ENCODE data around the gene GYS2. TPM values are rescaled to one million over a fixed set of nuclear protein-coding genes. Genes with fewer than 3 reads are reported as not detected.
A peak's percentile ranks its signal among the peaks of the same experiment; 100 is the strongest.
"Not testable (repeated sequence)": the region's sequence is repeated elsewhere in the genome, so short reads cannot be mapped to it uniquely, and the experiment has no call there.

The GYS2 gene
- total and polyA plus RNA-seq, 4 experiments from 2014 or later: 0.11 to 0.32 TPM; not detected in 2

DNA sequence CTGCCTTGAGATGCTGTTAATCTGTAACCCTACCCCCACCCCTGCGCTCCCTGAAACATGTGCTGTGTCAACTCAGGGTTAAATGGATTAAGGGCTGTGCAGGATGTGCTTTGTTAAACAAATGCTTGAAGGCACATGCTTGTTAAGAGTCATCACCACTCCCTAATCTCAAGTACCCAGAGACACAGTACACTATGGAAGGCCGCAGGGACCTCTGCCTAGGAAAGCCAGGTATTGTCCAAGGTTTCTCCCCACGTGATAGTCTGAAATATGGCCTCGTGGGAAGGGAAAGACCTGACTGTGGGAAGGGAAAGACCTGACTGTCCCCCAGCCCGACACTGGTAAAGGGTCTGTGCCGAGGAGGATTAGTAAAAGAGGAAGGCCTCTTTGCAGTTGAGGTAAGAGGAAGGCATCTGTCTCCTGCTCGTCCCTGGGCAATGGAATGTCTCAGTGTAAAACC, 40.4 kb upstream of the GYS2 start:
- H3K27ac ChIP-seq (ENCODE audit: low read depth, low read length); H3K27me3 Mint-ChIP-seq; H3K4me3 ChIP-seq (ENCODE audit: low read length in 2 of 2); DNase-seq; intact Hi-C loops (cut with micrococcal nuclease); H3K27me3 ChIP-seq (ENCODE audit: insufficient read depth, low read length); H3K9me3 ChIP-seq (ENCODE audit: control insufficient read depth in 1 of 2, low read length in 2 of 2); H3K9me3 Mint-ChIP-seq: not testable (repeated sequence)
- Histone ChIP-seq H3K4me1 (ENCODE audit: insufficient read depth, low read length) (peaks cover 86% of the 10 kb centered on the region), H3K36me3 (ENCODE audit: insufficient read depth, low read length) (peaks cover 67% of the 10 kb centered on the region)
- ChIA-PET POLR2A (ENCODE audit: partially characterized antibody) (interaction anchor here (1.6 to 15.3 kb wide), 2 partner anchors 8 to 34 kb away, joined by 5 to 200 read pairs; partner anchors contain the start of gene LDHB), CTCF (ENCODE audit: partially characterized antibody) (interaction anchor here (1.0 to 2.9 kb wide), 2 partner anchors 12 to 35 kb away, joined by 6 to 14 read pairs; partner anchors contain the start of gene LDHB)
- Mint-ChIP-seq H3K4me1 (peaks cover 53 to 94% (median 82%) of the 10 kb centered on the region in 4 donors), H3K36me3 (peaks cover 86 to 93% of the 10 kb centered on the region in 2 donors), H3K4me3 (peak overlapping the region in 5 of 8 donors; percentile 2 to 69 (median 15)), H3K27ac (peak overlapping the region in 6 of 7 donors; percentile 25 to 86 (median 74))

DNA sequence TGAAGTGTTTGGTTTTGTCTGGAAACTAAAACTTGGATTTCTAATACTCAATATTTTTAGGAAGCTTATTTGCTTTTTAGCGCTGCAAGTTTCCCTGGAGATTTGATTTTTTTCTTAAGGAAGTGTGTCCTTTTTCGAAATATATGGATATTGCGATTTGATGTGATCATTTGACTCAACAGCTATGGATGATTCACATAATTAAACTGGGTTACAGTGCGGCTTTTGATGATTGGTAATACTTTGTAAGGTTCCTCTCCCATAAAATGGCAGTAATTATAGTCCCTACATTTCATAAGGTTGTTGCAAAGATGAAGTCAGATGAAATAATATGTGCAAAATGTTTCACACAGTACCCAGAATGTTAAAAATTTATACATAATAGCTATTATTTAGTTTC, 39.9 kb upstream of the GYS2 start:
- Histone ChIP-seq H3K27me3 (ENCODE audit: insufficient read depth, low read length) (no peaks in the 10 kb centered on the region), H3K4me1 (ENCODE audit: insufficient read depth, low read length) (peaks cover 85% of the 10 kb centered on the region), H3K27ac (ENCODE audit: low read depth, low read length) (no peak overlapping the region), H3K9me3 (ENCODE audit: control insufficient read depth in 1 of 2, low read length in 2 of 2) (no peaks in the 10 kb centered on the region), H3K4me3 (ENCODE audit: low read length in 2 of 2) (no peak overlapping the region), H3K36me3 (ENCODE audit: insufficient read depth, low read length) (peaks cover 70% of the 10 kb centered on the region)
- no peaks in the 10 kb centered on the region for H3K9me3 Mint-ChIP-seq
- intact Hi-C loops (cut with micrococcal nuclease): loop anchor here (1.0 to 5.0 kb wide), 2 partner anchors 10 to 33 kb away; no protein-coding TSS in a partner anchor
- POLR2A ChIA-PET (ENCODE audit: partially characterized antibody): interaction anchor here (1.6 to 15.3 kb wide), 2 partner anchors 8 to 34 kb away, joined by 5 to 200 read pairs; partner anchors contain the start of gene LDHB
- H3K27ac Mint-ChIP-seq: peak overlapping the region in 3 of 7 donors; percentile 25 to 57 (median 35)
- peaks cover 54 to 92% (median 79%) of the 10 kb centered on the region in 4 donors for H3K4me1 Mint-ChIP-seq
- no peaks in the 10 kb centered on the region for H3K27me3 Mint-ChIP-seq
- no peak for DNase-seq
- CTCF ChIA-PET (ENCODE audit: partially characterized antibody): interaction anchor here (0.6 to 2.9 kb wide), 4 partner anchors 13 to 35 kb away, joined by 3 to 14 read pairs (median 5); partner anchors contain the start of gene LDHB
- peaks cover 83 to 90% of the 10 kb centered on the region in 2 donors for H3K36me3 Mint-ChIP-seq
- H3K4me3 Mint-ChIP-seq: peak overlapping the region in 1 of 8 donors; percentile 31

DNA sequence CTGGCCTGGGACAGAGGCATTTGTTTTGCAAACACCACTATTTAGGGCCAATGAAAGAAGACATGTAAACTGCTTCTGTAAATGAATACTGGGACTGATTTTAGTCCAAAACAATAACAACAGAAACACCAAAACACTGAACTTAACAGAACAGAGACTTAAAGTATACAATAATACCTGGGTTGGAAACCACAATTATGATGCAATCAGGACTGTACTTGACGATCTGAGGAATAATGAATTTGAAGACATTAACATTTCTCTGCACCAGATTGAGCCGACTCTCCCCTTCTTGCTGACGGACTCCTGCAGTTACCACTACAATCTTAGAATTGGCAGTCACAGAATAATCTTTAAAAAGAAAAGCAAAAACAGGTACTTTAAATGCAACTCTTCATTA, 39.1 kb upstream of the GYS2 start:
- Histone ChIP-seq H3K4me3 (ENCODE audit: low read length in 2 of 2) (no peak overlapping the region), H3K27ac (ENCODE audit: low read depth, low read length) (peak overlapping the region; percentile 13), H3K9me3 (ENCODE audit: control insufficient read depth in 1 of 2, low read length in 2 of 2) (no peaks in the 10 kb centered on the region), H3K27me3 (ENCODE audit: insufficient read depth, low read length) (no peaks in the 10 kb centered on the region), H3K36me3 (ENCODE audit: insufficient read depth, low read length) (peaks cover 67% of the 10 kb centered on the region), H3K4me1 (ENCODE audit: insufficient read depth, low read length) (peaks cover 85% of the 10 kb centered on the region)
- intact Hi-C loops (cut with micrococcal nuclease): loop anchor here (1.0 to 5.0 kb wide), 2 partner anchors 11 to 34 kb away; no protein-coding TSS in a partner anchor
- peak overlapping the region; percentile 34 to 93 (median 76) for H3K27ac Mint-ChIP-seq
- DNase-seq: no peak
- CTCF ChIA-PET (ENCODE audit: partially characterized antibody): interaction anchor here (0.6 to 2.9 kb wide), 8 partner anchors 8 to 36 kb away, joined by 3 to 14 read pairs (median 4); partner anchors contain the start of gene LDHB
- peaks cover 56 to 92% (median 81%) of the 10 kb centered on the region in 4 donors for H3K4me1 Mint-ChIP-seq
- no peaks in the 10 kb centered on the region for H3K27me3 Mint-ChIP-seq
- peak overlapping the region in 5 of 8 donors; percentile 3 to 74 (median 36) for H3K4me3 Mint-ChIP-seq
- POLR2A ChIA-PET (ENCODE audit: partially characterized antibody): interaction anchor here (1.3 to 15.3 kb wide), 4 partner anchors 9 to 42 kb away, joined by 3 to 200 read pairs (median 4); partner anchors contain the start of gene LDHB
- peaks cover 85 to 90% of the 10 kb centered on the region in 2 donors for H3K36me3 Mint-ChIP-seq
- H3K9me3 Mint-ChIP-seq: no peaks in the 10 kb centered on the region

DNA sequence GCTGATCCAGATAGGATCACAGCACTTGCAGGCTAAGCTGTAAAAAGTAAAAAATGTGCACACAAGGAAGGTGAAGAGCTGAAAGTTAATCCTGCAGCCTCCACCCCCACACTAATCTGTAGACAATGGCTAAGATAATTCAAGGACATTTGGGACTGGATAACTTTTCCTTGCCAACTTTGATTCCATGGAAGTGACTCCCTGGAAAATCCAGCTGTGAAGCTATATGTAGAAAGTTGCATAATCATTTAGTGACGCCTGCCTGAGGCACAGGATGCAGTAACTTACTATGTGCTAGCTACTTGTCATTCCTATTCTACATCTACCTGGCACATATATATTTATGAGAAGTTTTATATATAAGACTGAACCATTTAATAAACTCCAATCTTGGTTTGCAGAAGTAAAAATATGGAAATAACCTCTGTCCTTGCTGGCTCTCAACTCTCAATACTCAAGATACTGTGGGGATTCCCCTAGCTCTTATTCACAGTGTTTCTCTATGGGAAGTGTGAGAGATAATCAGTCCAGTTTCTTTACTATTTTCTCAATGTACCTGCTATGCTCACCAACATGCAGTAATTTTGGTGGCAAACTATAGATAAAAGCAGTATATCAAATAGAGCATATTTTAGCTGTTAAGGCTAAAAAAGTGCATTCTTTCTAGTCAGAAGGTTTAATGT, 38.2 kb upstream of the GYS2 start:
- Histone ChIP-seq H3K4me3 (ENCODE audit: low read length in 2 of 2) (no peak overlapping the region), H3K36me3 (ENCODE audit: insufficient read depth, low read length) (peaks cover 62% of the 10 kb centered on the region), H3K27me3 (ENCODE audit: insufficient read depth, low read length) (no peaks in the 10 kb centered on the region), H3K4me1 (ENCODE audit: insufficient read depth, low read length) (peaks cover 85% of the 10 kb centered on the region), H3K27ac (ENCODE audit: low read depth, low read length) (no peak overlapping the region), H3K9me3 (ENCODE audit: control insufficient read depth in 1 of 2, low read length in 2 of 2) (no peaks in the 10 kb centered on the region)
- H3K9me3 Mint-ChIP-seq: no peaks in the 10 kb centered on the region
- CTCF ChIA-PET (ENCODE audit: partially characterized antibody): interaction anchor here (0.6 to 2.9 kb wide), 8 partner anchors 9 to 46 kb away, joined by 3 to 14 read pairs (median 3); partner anchors contain the start of gene LDHB
- intact Hi-C loops (cut with micrococcal nuclease): loop anchor here (5.0 kb wide), 1 partner anchor 34 kb away; no protein-coding TSS in a partner anchor
- POLR2A ChIA-PET (ENCODE audit: partially characterized antibody): interaction anchor here (0.5 to 15.3 kb wide), 6 partner anchors 9 to 517 kb away, joined by 3 to 200 read pairs (median 3); partner anchors contain the start of gene LDHB
- DNase-seq: no peak
- peak overlapping the region in 7 of 8 donors; percentile 25 to 49 (median 36) for H3K4me3 Mint-ChIP-seq
- peaks cover 55 to 92% (median 75%) of the 10 kb centered on the region in 4 donors for H3K4me1 Mint-ChIP-seq
- no peaks in the 10 kb centered on the region for H3K27me3 Mint-ChIP-seq
- peaks cover 84 to 89% of the 10 kb centered on the region in 2 donors for H3K36me3 Mint-ChIP-seq
- H3K27ac Mint-ChIP-seq: peak overlapping the region in 6 of 7 donors; percentile 30 to 83 (median 50)

DNA sequence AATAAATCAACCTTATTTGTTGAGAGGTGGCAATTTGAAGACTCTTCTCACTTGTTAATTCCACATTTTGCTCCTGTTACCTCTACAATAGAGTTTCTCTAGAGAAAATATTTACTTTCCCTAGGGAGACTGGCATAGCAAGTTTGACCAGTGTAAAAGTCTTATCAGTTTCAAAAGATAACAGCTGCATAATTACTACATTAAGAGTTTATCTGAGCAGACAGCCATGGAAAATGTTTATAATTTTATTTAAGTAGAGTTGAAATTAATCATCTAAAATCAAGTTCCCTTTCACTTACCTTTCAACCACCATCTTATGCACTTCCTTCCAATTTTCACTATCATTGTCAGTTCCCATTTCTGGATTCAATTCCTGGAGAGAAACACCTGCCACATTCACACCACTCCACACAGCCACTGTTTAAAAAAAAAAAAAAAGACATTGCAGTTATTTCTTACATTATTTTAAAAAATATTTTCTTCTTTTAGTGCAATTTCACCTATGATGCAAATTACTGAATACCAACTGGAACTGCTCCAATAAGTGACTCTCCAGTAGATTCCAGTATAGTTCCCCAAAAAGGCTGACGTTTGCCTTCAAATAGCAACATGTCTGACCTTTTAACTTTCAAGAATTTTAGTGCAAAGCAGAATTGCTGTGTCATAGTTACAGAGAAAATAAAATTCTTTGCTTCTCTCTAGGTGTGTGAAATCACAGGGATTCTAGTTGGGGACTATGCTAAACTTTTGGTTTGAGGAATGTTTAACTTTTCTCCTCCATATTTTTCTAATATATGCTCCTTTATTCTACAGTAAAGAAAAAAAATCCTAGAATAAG, 33.6 kb upstream of the GYS2 start:
- no peaks in the 10 kb centered on the region for H3K27me3 ChIP-seq (ENCODE audit: insufficient read depth, low read length)
- Mint-ChIP-seq H3K4me1 (peaks cover 38 to 60% (median 45%) of the 10 kb centered on the region in 4 donors), H3K36me3 (peaks cover 84 to 87% of the 10 kb centered on the region in 2 donors), H3K27ac (peak overlapping the region; percentile 24 to 77 (median 41)), H3K4me3 (peak overlapping the region in 2 of 8 donors; percentile 36 to 39), H3K9me3 (peaks cover 0 to 2% (median 0%) of the 10 kb centered on the region in 8 donors), H3K27me3 (no peaks in the 10 kb centered on the region)
- peaks cover 55% of the 10 kb centered on the region for H3K4me1 ChIP-seq (ENCODE audit: insufficient read depth, low read length)
- ChIA-PET CTCF (ENCODE audit: partially characterized antibody) (interaction anchor here (1.0 to 2.2 kb wide), 3 partner anchors 16 to 43 kb away, joined by 3 to 11 read pairs (median 3); no protein-coding TSS in a partner anchor), POLR2A (ENCODE audit: partially characterized antibody) (interaction anchor here (15.3 kb wide), 1 partner anchor 15 kb away, joined by 200 read pairs; the partner anchor contains the start of gene LDHB)
- H3K9me3 ChIP-seq (ENCODE audit: control insufficient read depth in 1 of 2, low read length in 2 of 2): no peaks in the 10 kb centered on the region
- no peak overlapping the region for H3K27ac ChIP-seq (ENCODE audit: low read depth, low read length)
- no peak for DNase-seq
- intact Hi-C loops (cut with micrococcal nuclease): loop anchor here (2.0 kb wide), 1 partner anchor 19 kb away; the partner anchor contains the start of gene LDHB
- H3K4me3 ChIP-seq (ENCODE audit: low read length in 2 of 2): no peak overlapping the region
- H3K36me3 ChIP-seq (ENCODE audit: insufficient read depth, low read length): peaks cover 58% of the 10 kb centered on the region

DNA sequence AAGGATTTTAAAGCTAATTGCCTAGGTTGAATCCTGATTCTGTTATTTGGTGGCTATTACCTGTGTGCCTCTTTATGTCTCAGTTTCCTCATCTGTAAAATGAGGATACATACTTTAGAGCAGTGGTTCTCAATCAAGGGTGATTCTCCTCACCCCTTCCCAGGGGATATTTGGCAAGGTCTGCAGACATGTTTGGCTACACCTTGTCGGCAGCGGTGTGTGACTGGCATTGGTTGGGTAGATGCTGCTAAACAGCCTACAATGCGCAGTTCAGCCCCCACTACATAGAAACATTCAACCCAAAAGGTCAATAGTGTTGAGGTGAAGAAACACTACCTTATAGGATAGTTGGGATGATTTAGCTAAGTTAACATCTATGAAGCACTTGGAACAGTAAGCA, 29.6 kb upstream of the GYS2 start:
- Mint-ChIP-seq H3K4me3 (no peak overlapping the region), H3K27ac (peak overlapping the region in 5 of 7 donors; percentile 9 to 85 (median 23)), H3K4me1 (peaks cover 20 to 26% (median 23%) of the 10 kb centered on the region in 4 donors), H3K36me3 (peaks cover 73 to 75% of the 10 kb centered on the region in 2 donors), H3K9me3 (peaks cover 0 to 2% (median 0%) of the 10 kb centered on the region in 8 donors), H3K27me3 (no peaks in the 10 kb centered on the region)
- H3K27ac ChIP-seq (ENCODE audit: low read depth, low read length): no peak overlapping the region
- DNase-seq: no peak
- peaks cover 19% of the 10 kb centered on the region for H3K4me1 ChIP-seq (ENCODE audit: insufficient read depth, low read length)
- POLR2A ChIA-PET (ENCODE audit: partially characterized antibody): interaction anchor here (0.6 to 15.3 kb wide), 7 partner anchors 8 to 46 kb away, joined by 3 to 200 read pairs (median 7); partner anchors contain the start of gene LDHB
- CTCF ChIA-PET (ENCODE audit: partially characterized antibody): interaction anchor here (2.5 kb wide), 1 partner anchor 46 kb away, joined by 5 read pairs; no protein-coding TSS in a partner anchor
- H3K9me3 ChIP-seq (ENCODE audit: control insufficient read depth in 1 of 2, low read length in 2 of 2): no peaks in the 10 kb centered on the region
- no peak overlapping the region for H3K4me3 ChIP-seq (ENCODE audit: low read length in 2 of 2)
- intact Hi-C loops (cut with micrococcal nuclease): no loop called here
- no peaks in the 10 kb centered on the region for H3K27me3 ChIP-seq (ENCODE audit: insufficient read depth, low read length)
- peaks cover 34% of the 10 kb centered on the region for H3K36me3 ChIP-seq (ENCODE audit: insufficient read depth, low read length)
